Frontal cortex (tissue), 4 donors: ENCODE results near the gene RNF223. TPM values are rescaled to one million over a fixed set of nuclear protein-coding genes. Genes with fewer than 3 reads are reported as not detected.
"Not testable (repeated sequence)": the region's sequence is repeated elsewhere in the genome, so short reads cannot be mapped to it uniquely, and the experiment has no call there.

ENCODE experiments used
- DNase-seq, 2 donors: peaks; one replicate each; pipeline ENCODE4 v3.0.0; 2012; ENCODE audit warnings: low spot score in 2 of 2
- FAIRE-seq: peaks from 2 replicates; lab custom pipeline; 2012; peaks lifted over from hg19 to GRCh38; lab: Jason Lieb, UNC
- total RNA-seq: library from RNA; depleted of rRNA; stranded (reverse); fragments of >200 nt; gene quantifications from one replicate; pipeline ENCODE4 v1.2.3, GENCODE V29; 2014
- donor health status: control.
- donor health status: control.
- donor health status: control.

The RNF223 gene
- total RNA-seq, 1 donor from 2014 or later, result not detected

GRCh38 chr1:1111516-1112236 is 37.6 kb upstream of the RNF223 start:
- FAIRE-seq (no peak), DNase-seq (no peak)

- FAIRE-seq (no peak), DNase-seq (no peak)
These were observed 36.5 kb upstream of the RNF223 start for GRCh38 chr1:1110561-1110971.

DNA sequence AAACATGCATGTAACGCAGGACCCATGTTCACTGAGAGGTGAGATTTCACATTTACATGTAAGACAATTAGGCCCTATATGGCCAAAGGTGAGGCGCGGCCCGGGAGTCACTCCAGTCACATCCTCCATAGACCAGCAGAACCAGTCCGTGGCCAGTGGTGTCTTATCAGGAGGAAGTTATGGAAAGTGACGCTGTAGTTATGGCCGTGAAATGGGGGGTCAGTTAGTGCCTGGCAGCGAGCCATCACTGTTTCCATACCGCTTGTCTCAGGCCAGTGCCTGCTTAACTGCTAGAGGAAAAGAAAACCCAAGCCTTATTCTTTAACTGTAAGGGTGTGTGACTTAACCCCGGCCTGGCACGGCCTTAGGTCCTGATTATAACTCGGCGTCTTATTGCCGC is 35.6 kb upstream of the RNF223 start:
- FAIRE-seq (no peak), DNase-seq (no peak)

DNA sequence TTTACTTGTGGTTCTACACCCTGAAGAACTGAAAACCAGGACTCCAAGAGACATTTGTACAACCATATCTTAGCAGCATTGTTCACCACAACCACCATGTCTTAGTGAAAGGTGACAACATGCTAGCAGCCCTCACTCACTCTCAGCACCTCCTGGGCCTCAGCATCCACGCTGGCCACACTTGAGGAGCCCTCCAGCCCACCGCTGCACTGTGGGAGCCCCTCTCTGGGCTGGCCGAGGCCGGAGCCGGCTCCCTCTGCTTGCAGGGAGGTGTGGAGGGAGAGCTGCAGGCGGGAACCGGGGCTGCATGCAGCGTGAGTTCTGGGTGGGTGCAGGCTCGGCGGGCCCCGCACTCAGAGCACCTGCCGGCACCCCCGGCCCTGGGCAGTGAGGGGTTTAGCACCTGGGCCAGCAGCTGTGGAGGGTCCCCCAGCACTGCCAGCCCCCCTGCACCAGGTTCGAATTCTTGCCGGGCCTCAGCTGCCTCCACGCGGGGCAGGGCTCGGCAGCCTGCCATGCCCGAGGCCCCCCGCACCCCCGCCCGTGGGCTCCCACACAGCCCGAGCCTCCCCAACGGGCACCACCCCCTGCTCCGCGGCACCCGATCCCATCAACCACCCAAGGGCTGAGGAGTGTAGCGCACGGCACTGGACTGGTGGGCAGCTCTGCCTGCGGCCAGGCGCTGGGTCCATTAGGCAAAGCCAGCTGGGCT is 32.6 kb upstream of the RNF223 start:
- FAIRE-seq (no peak), DNase-seq (no peak)

DNA sequence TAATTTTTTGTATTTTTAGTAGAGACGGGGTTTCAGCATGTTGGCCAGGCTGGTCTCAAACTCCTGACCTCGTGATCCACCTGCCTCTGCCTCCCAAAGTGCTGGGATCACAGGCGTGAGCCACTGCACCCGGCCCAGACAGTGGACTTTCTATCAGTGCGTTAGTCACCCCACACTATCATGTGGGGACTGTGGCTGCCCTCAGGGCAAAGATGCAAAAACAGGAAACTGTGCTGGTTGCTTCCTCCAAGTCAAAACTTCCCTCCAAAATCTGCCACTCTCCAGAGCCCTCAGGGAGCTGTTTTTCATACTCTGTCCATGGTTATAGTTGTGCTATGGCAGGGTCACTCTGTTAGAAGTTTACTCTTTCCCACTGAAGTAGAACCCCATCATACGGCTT is 30.0 kb upstream of the RNF223 start:
- not testable (repeated sequence) for DNase-seq, FAIRE-seq

- DNase-seq (no peak), FAIRE-seq (no peak)
These were observed 27.4 kb upstream of the RNF223 start for GRCh38 chr1:1101503-1101902.

GRCh38 chr1:1100296-1100695 is 26.2 kb upstream of the RNF223 start:
- FAIRE-seq, result no peak
- no peak for DNase-seq

GRCh38 chr1:1099506-1100183 is 25.5 kb upstream of the RNF223 start:
- DNase-seq (no peak), FAIRE-seq (peak; percentile 96)

GRCh38 chr1:1098681-1099421 is 24.7 kb upstream of the RNF223 start:
- DNase-seq, result no peak
- FAIRE-seq, result peak; percentile 23

DNA sequence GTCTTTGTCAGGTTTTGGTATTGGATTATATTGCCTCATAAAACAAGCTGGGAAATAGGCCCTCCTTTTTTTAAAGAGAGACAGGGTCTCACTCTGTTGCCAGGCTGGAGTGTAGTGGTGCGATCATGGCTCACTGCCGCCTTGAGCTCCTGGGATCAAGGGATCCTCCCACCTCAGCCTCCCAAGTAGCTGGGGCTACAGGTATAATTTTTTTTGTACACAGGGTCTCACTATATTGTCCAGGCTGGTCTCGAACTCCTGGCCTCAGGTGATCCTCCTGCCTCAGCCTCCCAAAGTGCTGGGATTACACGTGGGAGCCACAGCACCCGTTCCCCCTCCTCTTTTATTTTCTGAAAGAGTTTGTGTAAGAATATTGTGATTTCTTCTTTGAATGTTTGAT is 22.0 kb upstream of the RNF223 start:
- FAIRE-seq, DNase-seq: not testable (repeated sequence)

DNA sequence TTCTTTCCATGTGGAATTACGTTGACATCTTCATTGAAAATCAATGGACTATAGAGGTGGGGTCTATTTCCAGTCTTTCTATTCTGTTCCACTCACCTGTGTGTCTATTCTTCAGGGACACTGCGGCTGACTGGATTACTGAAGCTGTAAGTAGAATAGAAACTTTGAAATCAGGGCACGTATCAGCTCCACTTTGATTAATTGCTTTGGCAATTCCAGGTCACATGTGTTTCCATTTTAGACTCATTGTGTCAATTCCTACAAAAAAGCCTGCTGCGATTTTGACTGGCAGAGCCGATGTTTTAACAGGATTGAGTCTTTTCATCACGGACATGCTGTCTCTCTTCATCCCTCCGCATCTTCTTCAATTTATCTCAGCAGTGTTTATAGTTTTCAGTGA is 20.9 kb upstream of the RNF223 start:
- DNase-seq (no peak), FAIRE-seq (no peak)

DNA sequence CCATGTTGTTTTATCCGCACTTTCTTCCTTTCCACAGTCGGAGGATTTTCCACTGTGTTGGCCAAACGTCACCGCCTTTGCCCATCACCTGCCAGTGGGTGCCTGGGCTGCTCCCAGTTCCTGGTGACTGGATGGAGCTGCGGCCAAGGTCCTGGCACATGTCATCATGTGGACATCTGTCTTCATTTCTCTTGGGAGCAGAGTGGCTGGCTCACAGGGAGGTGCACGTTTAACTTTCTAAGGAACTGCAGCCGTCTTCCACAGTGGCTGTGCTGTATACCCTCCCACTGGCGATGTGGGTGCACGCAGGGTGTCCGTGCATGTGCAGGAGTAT is 19.5 kb upstream of the RNF223 start:
- no peak for DNase-seq
- no peak for FAIRE-seq

- FAIRE-seq (no peak), DNase-seq (peak in 1 of 2 donors; percentile 18)
These were observed 18.9 kb upstream of the RNF223 start for GRCh38 chr1:1092894-1093609.

DNA sequence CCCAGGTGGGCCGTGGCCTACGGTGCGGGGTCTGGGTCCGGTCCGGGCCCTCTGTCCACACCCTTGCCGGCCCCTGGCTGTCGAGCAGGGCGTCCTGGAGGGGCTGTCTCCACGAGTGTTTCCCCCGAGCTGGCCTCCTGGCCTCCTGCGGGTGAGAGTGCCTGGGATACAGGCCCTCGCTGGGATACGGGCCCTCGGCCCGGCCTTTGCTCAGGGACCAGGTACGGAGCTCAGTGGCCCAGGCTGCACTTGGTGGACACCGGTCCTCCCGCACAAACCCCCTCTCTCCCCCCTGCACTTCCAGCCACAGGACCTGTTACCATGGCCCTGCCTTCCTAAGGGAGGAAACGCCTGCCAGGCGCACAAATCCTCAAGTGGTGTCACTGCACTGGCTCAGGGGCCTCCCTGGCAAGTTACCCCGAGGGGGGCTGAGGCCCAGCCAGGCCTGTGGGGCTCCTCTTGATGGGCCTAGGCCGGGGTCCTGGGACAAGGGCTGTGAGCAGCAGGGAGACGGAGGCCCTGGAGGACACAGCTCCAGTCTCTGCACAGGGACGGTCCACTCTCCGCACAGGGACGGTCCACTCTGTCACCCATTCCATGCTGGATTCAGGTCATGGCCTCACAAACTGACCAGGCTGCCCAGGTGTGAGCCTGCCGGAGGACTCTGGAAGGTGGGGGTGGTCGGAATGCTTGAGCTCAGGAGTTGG is 18.2 kb upstream of the RNF223 start:
- no peak for DNase-seq
- no peak for FAIRE-seq

DNA sequence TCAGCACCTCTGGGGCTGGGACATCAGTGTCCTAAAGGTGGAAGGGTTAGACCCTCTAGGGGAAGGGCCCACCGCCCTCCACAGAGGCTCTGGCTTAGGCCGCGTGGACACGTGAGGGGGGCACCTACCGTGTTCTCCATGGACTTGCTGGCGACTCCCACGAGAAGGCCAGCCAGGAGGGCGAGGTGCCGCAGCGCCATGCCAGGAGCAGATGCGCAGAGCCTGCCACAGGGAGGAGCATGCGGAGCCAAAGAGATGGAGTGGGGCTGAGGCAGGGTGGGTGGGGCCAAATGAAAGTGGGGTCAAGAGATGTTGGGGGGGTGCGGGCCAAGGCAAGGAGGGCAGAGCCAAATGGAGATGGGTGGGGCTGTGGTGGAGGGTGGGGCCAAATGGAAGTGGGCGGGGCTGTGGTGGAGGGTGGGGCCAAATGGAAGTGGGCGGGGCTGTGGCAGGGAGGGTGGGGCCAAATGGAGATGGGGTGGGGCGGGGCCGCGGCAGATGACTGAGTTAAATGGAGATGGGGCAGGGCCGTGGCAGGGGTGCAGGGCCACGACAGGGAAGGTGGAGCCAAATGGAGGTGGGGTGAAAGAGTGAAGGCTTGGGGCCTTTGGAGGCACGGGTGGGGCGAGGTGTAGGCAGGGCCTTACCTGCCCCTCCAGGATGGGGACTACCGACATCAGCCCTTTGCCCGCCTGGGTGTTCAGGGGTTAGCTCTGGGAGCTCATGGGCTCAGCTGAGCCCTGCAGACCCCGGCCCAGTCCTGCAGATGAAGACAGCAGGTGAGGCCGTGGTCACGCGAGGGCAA is 17.4 kb upstream of the RNF223 start:
- no peak for FAIRE-seq
- DNase-seq, result peak in 1 of 2 donors; percentile 31

GRCh38 chr1:1090424-1091343 is 16.6 kb upstream of the RNF223 start:
- FAIRE-seq (no peak), DNase-seq (no peak)

GRCh38 chr1:1089731-1090423 is 15.8 kb upstream of the RNF223 start:
- no peak for DNase-seq
- FAIRE-seq, result no peak
